NCI-H2029 (cell line): ENCODE results near the gene EFTUD2.

Experiments
- DNase-seq: peaks from one replicate; lab custom pipeline; 2025; lab: John Stamatoyannopoulos, UW

Gene EFTUD2

GRCh38 chr17:44910231-44911106 lies 11.2 kb upstream of the EFTUD2 start:
- DNase-seq = no peak

DNA sequence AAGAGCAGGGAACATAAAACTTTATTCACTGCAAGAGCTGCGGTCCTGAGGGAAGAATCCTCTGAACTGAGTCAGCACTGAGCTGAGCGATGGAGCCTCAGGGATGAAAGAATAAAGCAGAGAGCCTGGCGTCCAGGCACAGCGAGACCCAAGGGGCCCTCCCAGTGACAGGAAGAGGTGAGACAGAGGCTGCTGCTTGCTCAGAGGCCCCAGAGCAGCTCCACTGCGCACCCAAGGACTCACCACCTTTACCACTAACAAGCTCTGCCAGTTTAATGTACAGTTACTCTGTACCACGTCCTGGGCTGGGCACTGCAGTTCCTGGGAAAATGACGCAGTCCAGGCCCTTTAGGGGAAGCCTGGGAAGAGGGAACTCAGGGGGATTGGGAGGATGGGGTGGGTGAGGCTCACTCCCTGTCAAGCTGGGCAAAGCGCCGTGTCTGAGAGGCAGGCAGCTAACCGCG lies 10.5 kb upstream of the EFTUD2 start:
- no peak for DNase-seq

GRCh38 chr17:44908761-44909326 lies 9.6 kb upstream of the EFTUD2 start:
- no peak for DNase-seq

DNA sequence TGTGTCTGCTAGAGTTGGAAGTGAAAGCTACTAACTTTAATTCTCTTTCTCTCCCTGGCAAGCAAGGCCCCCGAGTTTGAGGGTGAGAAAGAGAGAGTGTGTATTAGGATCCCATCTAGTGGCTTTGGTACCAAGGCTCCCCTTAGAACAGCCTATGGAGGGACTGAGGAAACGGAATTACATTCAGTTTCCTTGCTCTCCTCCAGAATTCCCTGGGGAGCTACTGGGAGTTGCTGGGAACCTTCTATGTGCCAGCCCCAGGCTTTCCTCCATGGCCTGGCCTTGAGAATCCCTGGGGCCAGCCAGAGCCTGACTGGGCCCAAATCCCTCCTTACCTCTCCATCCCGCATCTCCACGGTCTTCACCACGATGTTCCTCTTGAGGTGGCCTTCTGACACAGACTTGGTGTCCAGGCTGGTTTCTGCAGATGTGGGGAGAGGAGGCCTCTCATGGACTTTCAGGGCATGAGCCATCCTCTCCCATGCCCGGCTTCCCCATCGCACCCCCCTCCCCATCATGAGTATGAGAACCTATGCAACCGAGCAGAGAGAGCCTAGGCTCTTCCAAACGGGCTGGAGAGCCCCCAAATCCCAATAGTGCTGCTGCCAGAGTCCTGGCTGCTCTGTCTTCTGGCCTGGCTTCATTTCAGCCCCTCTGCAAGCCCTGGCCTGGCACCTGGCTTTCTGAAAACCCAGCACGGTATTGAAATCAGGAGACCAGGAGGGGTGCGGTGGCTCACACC lies 8.7 kb upstream of the EFTUD2 start:
- DNase-seq = no peak

DNA sequence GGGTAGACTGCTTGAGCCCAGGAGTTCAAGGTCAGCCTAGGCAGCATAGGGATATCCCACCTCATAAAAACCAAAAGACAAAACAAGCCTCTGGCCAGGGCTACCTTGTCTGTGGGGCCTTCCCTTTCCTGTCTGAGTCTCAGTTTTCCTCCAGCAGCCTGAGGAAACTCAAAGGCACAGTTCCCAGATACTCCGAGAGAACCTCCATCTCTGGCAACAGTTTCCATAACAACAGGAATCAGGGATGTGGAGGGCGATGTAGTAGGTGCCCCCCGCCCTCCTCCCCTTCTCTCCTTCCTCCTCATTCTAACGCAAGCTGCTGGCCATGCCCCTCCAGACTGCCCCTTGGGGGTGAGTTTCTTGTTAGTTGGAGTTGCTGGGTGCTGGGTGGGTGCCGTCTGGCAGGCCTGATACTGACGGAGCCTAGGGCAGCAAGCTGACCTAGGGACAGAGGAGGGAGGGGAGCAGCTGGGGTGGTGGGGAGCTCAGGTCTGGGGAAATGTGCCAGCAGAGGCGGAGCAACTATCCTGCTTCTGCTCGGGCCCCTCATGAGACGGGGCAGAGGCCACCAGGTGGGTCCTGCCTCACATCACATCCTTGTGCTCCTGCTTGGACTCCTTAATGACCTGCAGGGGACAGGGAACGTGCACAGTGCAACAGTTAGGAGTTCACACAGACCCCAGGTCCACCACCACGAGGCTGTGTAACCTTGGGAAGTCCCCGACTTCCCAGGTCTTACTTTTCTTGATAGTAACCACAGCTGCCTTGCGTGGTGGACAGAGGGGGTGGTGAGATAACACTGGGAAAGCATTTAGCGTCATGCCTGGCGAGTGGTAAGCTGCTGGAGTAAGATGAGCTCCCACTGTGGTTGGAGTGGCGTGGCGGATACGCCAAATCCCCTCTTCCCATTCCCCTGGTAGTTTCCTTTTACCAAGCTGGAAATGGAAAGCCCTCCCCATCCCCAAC lies 7.8 kb upstream of the EFTUD2 start:
- DNase-seq = no peak

- no peak for DNase-seq
Measured at GRCh38 chr17:44906010-44906646, 6.9 kb upstream of the EFTUD2 start.

DNA sequence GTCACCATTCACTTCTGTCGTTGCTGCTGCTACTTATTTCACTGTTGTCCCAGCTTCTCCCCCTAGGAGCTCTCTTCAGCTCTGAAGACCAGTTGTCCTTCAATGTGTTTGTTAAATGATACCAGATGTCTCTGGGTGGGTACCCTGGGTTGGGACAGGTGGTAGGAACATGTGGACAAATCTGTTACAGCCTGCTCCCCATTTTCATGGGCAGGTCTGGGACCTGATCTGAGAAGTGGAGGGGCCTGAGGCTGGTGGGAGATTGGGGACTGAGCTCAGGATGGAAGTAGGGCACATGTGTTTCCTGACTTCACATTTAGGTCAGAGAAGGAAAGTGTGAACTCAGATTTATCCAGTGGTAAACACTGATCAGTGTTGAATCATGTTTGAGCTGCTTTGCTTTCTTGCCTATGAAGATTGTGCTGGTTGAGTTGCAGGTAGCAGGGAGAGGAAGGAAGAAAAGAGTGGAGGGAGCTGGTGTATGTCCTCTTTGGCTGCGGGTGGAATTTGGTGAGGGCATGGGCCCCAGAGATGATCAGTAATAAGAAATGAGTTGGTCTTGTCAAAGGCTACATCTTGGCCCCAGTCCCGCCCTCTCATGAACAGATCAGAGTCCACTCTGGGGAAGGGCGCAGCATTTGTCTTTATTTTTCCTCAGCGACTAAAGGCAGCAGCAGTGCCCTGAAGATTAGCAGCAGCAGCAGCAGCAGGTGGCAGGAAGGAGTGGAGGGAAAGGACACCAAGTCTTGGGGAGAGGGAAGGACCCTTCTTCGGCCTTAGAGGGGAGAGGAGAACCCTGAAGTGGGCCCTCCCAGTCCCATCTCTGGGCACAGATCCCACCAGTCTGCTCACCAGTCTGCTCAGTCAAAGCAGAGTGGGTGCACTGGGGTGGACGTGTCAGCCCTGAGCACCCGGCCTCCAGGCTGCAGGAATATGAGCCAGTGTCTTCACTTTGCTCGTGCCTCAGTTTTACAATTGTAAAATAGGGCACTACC lies 6.1 kb upstream of the EFTUD2 start:
- no peak for DNase-seq

- DNase-seq = no peak
Measured at GRCh38 chr17:44904001-44904984, 5.0 kb upstream of the EFTUD2 start.

- DNase-seq = no peak
Measured at GRCh38 chr17:44903012-44903685, 3.9 kb upstream of the EFTUD2 start.

DNA sequence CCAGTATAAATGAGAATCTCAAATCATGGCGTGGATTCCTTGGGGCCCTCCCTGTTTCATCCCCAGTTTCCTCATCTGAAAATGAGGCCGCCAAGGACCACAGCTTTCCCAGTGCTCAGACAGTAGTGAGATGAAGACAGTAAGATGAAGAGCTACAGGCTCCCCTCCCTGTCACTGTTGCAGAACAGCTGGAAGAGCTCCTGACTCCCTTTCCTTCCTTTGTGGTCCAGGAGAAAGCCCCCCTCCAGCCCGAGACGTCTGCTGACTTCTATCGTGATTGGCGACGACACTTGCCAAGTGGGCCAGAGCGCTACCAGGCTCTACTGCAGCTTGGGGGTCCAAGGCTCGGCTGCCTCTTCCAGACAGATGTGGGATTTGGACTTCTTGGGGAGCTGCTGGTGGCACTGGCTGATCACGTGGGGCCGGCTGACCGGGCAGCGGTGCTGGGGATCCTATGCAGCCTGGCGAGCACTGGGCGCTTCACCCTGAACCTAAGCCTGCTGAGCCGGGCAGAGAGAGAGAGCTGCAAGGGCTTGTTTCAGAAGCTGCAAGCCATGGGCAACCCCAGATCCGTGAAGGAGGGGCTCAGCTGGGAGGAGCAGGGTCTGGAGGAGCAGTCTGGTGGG lies 3.0 kb upstream of the EFTUD2 start:
- no peak for DNase-seq

GRCh38 chr17:44901411-44901921 lies 2.2 kb upstream of the EFTUD2 start:
- no peak for DNase-seq

- DNase-seq = peak; percentile 38
Measured at GRCh38 chr17:44900894-44901293, 1.6 kb upstream of the EFTUD2 start.

- DNase-seq = no peak
Measured at GRCh38 chr17:44898768-44899073, 524 bp downstream of the EFTUD2 start.

GRCh38 chr17:44894642-44895041 lies 4.6 kb downstream of the EFTUD2 start:
- no peak for DNase-seq

- no peak for DNase-seq
Measured at GRCh38 chr17:44892250-44892649, 7.0 kb downstream of the EFTUD2 start.

- DNase-seq = no peak
Measured at GRCh38 chr17:44889003-44889402, 10.2 kb downstream of the EFTUD2 start.
